SKM-1 treated with dmso at 0.1 percent for 144 hours (cell line): ENCODE results near the gene PDIK1L.
A peak's percentile ranks its signal among the peaks of the same experiment; 100 is the strongest.
"Not testable (repeated sequence)": the region's sequence is repeated elsewhere in the genome, so short reads cannot be mapped to it uniquely, and the experiment has no call there.

Experiments
- DNase-seq: peaks from one replicate; lab custom pipeline; 2025; ENCODE audit not compliant: unreplicated experiment; lab: John Stamatoyannopoulos, UW

The PDIK1L gene

GRCh38 chr1:26089125-26089524 lies 22.5 kb upstream of the PDIK1L start:
- DNase-seq = no peak

GRCh38 chr1:26090893-26091292 lies 20.7 kb upstream of the PDIK1L start:
- DNase-seq = no peak

GRCh38 chr1:26092422-26092821 lies 19.2 kb upstream of the PDIK1L start:
- no peak for DNase-seq

GRCh38 chr1:26093569-26093968 lies 18.1 kb upstream of the PDIK1L start:
- DNase-seq = not testable (repeated sequence)

- DNase-seq = no peak
Observed at GRCh38 chr1:26094076-26094669, 17.5 kb upstream of the PDIK1L start.

GRCh38 chr1:26094677-26095383 lies 16.8 kb upstream of the PDIK1L start:
- no peak for DNase-seq

GRCh38 chr1:26096471-26096870 lies 15.2 kb upstream of the PDIK1L start:
- no peak for DNase-seq

GRCh38 chr1:26097696-26098095 lies 13.9 kb upstream of the PDIK1L start:
- DNase-seq = no peak

- DNase-seq = no peak
Observed at GRCh38 chr1:26098602-26099001, 13.0 kb upstream of the PDIK1L start.

GRCh38 chr1:26099780-26100179 lies 11.8 kb upstream of the PDIK1L start:
- DNase-seq = no peak

GRCh38 chr1:26100204-26100603 lies 11.4 kb upstream of the PDIK1L start:
- DNase-seq = not testable (repeated sequence)

- DNase-seq = no peak
Observed at GRCh38 chr1:26102119-26102518, 9.5 kb upstream of the PDIK1L start.

- DNase-seq = no peak
Observed at GRCh38 chr1:26102526-26102925, 9.1 kb upstream of the PDIK1L start.

GRCh38 chr1:26105226-26105548 lies 6.4 kb upstream of the PDIK1L start:
- not testable (repeated sequence) for DNase-seq

GRCh38 chr1:26109229-26110164 lies 2.1 kb upstream of the PDIK1L start:
- no peak for DNase-seq

- peak; percentile 61 for DNase-seq
Observed at GRCh38 chr1:26110731-26111529, 694 bp upstream of the PDIK1L start.

- no peak for DNase-seq
Observed at GRCh38 chr1:26112407-26112775, 767 bp downstream of the PDIK1L start.

- no peak for DNase-seq
Observed at GRCh38 chr1:26114165-26114927, 2.7 kb downstream of the PDIK1L start.

GRCh38 chr1:26119892-26120608 lies 8.4 kb downstream of the PDIK1L start:
- no peak for DNase-seq
